Coronary artery (tissue), 2 donors: ENCODE measurements around the gene GAL3ST2.
"Not testable (repeated sequence)": the region's sequence is repeated elsewhere in the genome, so short reads cannot be mapped to it uniquely, and the experiment has no call there.

Experiments
- DNase-seq: peaks from one replicate; pipeline ENCODE4 v3.0.0-alpha.2; 2017; ENCODE audit warnings: low spot score
- H3K27ac ChIP-seq, 2 donors: fragments of 200-600 bp; sonication (generic); one replicate each; pipeline ENCODE4 v1.5.1; 2016 to 2019
- H3K4me3 ChIP-seq: fragments of 200-600 bp; sonication (generic); 2 replicates; pipeline ENCODE4 v1.5.1; 2016; ENCODE audit warnings: mild to moderate bottlenecking, moderate library complexity
- CTCF ChIP-seq: fragments of 200-600 bp; sonication (generic); IDR thresholded peaks from one replicate; pipeline ENCODE4 v1.5.1; 2019; ENCODE audit warnings: antibody characterized with exemption

Gene GAL3ST2

GRCh38 chr2:241776336-241777169 is at the start of gene GAL3ST2:
Gene GAL3ST2, plus strand, starts transcription at chr2:241776822. Its CDS starts 134 bp downstream, at chr2:241776956.
- TF ChIP-seq CTCF: no peak
- no peak for DNase-seq
- Histone ChIP-seq H3K27ac (no peak within 1 kb of the TSS), H3K4me3 (no peak within 1 kb of the TSS)

GRCh38 chr2:241728000-241728399 is 48.6 kb upstream of the GAL3ST2 start:
- no peak for DNase-seq
- Histone ChIP-seq H3K27ac (peak overlapping the region in 1 of 2 donors; percentile 67), H3K4me3 (no peak overlapping the region)
- TF ChIP-seq CTCF: no peak

GRCh38 chr2:241728627-241729026 is 48.0 kb upstream of the GAL3ST2 start:
- TF ChIP-seq CTCF: no peak
- H3K4me3 ChIP-seq: no peak overlapping the region
- no peak for DNase-seq
- peak overlapping the region in 1 of 2 donors; percentile 67 for H3K27ac ChIP-seq

GRCh38 chr2:241729868-241730267 is 46.8 kb upstream of the GAL3ST2 start:
- Histone ChIP-seq H3K4me3 (no peak overlapping the region), H3K27ac (no peak overlapping the region)
- DNase-seq: no peak
- TF ChIP-seq CTCF: no peak

GRCh38 chr2:241730671-241731293 is 45.8 kb upstream of the GAL3ST2 start:
- TF ChIP-seq CTCF: no peak
- H3K27ac ChIP-seq: no peak overlapping the region
- no peak overlapping the region for H3K4me3 ChIP-seq
- DNase-seq: no peak

- not testable (repeated sequence) for H3K27ac ChIP-seq, DNase-seq
- peak overlapping the region; percentile 52 for H3K4me3 ChIP-seq
- peak; percentile 40 for TF ChIP-seq CTCF
Observed at GRCh38 chr2:241732513-241733186, 44.0 kb upstream of the GAL3ST2 start.
